Caco-2 (cell line): Measurements from ENCODE around the gene RUNX1. TPM values are rescaled to one million over a fixed set of nuclear protein-coding genes. Genes with fewer than 3 reads are reported as not detected.

ENCODE experiments used
- BruUV-seq: library from RNA; stranded (reverse); fragments of 400-500 nt; replicated peaks from 2 replicates; lab custom pipeline; 2021; lab: Mats Ljungman, UMichigan
- CTCF ChIA-PET: fragments of 300-600 bp; sonication (Branson Sonifier 250); formaldehyde crosslinking; loops from one replicate; lab custom pipeline; 2022; ENCODE audit warnings: antibody characterized with exemption; lab: Charles Lee
- POLR2A ChIA-PET: fragments of 300-600 bp; sonication (Branson Sonifier 250); formaldehyde crosslinking; loops from one replicate; lab custom pipeline; 2022; ENCODE audit warnings: antibody characterized with exemption; lab: Charles Lee
- DNase-seq, 2 experiments: peaks; one replicate each; pipeline versions ENCODE4 v3.0.0 to v3.0.0-alpha.2; 2020 to 2022
- H3K27me3 ChIP-seq: replicated peaks from 2 replicates; pipeline ENCODE4 v1.6.0; 2011; ENCODE audit warnings: low read length; ENCODE audit not compliant: control insufficient read depth, insufficient read depth
- H3K36me3 ChIP-seq: 2 replicates; pipeline ENCODE4 v1.5.1; 2011; ENCODE audit warnings: low read length; ENCODE audit not compliant: control insufficient read depth, insufficient read depth
- H3K4me1 ChIP-seq: fragments of 250-450 bp; sonication (Bioruptor Pico); 2 replicates; pipeline ENCODE4 v1.5.1; 2020; ENCODE audit warnings: mild to moderate bottlenecking
- H3K4me3 ChIP-seq: 2 replicates; pipeline ENCODE4 v1.5.1; 2011; ENCODE audit warnings: low read depth, mild to moderate bottlenecking, control low read depth, low read length
- H3K9me3 ChIP-seq: fragments of 250-450 bp; sonication (Bioruptor Pico); 2 replicates; pipeline ENCODE4 v1.5.1; 2020; ENCODE audit warnings: mild to moderate bottlenecking, moderate library complexity
- H3K27ac Mint-ChIP-seq: one replicate; pipeline ENCODE4 v1.8.0; 2022; ENCODE audit warnings: mixed read lengths; ENCODE audit not compliant: unreplicated experiment
- H3K27me3 Mint-ChIP-seq: one replicate; pipeline ENCODE4 v1.8.0; 2022; ENCODE audit warnings: mixed read lengths; ENCODE audit not compliant: insufficient read depth, unreplicated experiment
- H3K36me3 Mint-ChIP-seq: one replicate; pipeline ENCODE4 v1.8.0; 2022; ENCODE audit warnings: mild to moderate bottlenecking, mixed read lengths; ENCODE audit not compliant: insufficient read depth, unreplicated experiment
- H3K4me1 Mint-ChIP-seq: one replicate; pipeline ENCODE4 v1.8.0; 2022; ENCODE audit warnings: low read depth, mixed read lengths; ENCODE audit not compliant: unreplicated experiment
- H3K4me3 Mint-ChIP-seq: one replicate; pipeline ENCODE4 v1.8.0; 2022; ENCODE audit warnings: mild to moderate bottlenecking, moderate library complexity, mixed read lengths; ENCODE audit not compliant: unreplicated experiment
- H3K9me3 Mint-ChIP-seq: one replicate; pipeline ENCODE4 v1.8.0; 2022; ENCODE audit warnings: mixed read lengths; ENCODE audit not compliant: unreplicated experiment
- CTCF ChIP-seq, 2 experiments: fragments of 200-600 bp in 1 of 2; IDR thresholded peaks; 1 replicate in 1 of 2; 2 replicates in 1 of 2; pipeline versions ENCODE4 v1.5.1 to v1.8.0; 2011 to 2022; ENCODE audit warnings: antibody characterized with exemption in 1 of 2, control low read depth in 1 of 2, inconsistent platforms in 1 of 2, low read depth in 1 of 2, low read length in 1 of 2, mild to moderate bottlenecking in 1 of 2, moderate library complexity in 1 of 2; ENCODE audit not compliant: insufficient read depth in 1 of 2, severe bottlenecking in 1 of 2, unreplicated experiment in 1 of 2
- intact Hi-C: fragments of 100-400 bp; cut with micrococcal nuclease; formaldehyde crosslinking; loops from one replicate; pipeline ENCODE4 v1.10.0; 2022; ENCODE audit not compliant: unreplicated experiment
- total RNA-seq: library from RNA; stranded (reverse); gene quantifications from 2 replicates; pipeline ENCODE4 v1.2.3, GENCODE V29; 2022

RUNX1 gene
- total RNA-seq, 1 experiment from 2014 or later: 11.7 TPM

DNA sequence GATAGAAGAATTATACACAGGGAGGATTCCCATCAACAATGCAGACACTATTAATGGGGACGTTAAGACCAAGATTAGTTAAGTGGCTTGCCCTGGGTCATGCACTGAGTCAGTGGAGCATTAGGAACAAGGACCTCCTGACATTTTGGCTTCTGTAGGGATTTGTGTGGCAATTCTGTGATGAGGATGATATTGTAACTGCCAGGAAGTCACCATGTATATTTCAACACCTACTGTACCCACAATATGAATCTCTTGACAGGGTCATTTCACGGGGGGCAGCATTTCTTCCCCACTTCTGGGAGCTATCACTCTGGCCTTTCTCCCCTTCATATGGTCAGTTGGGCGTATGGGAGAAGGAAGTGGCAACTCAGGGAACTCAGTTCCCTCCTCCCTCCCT lies 134.9 kb downstream of the RUNX1 start:
- H3K36me3 Mint-ChIP-seq: no peaks in the 10 kb centered on the region
- POLR2A ChIA-PET: no interaction called here
- no peak for TF ChIP-seq CTCF (IDR thresholded peaks at IDR 0.05; ENCODE audit: insufficient read depth in 1 of 2, low read depth in 1 of 2, low read length in 1 of 2, severe bottlenecking in 1 of 2, unreplicated experiment in 1 of 2)
- intact Hi-C loops: no loop called here
- Histone ChIP-seq H3K36me3 (no peaks in the 10 kb centered on the region), H3K27me3 (no peaks in the 10 kb centered on the region; the same call in 1 of the 2 replicates), H3K9me3 (no peaks in the 10 kb centered on the region), H3K4me3 (no peak overlapping the region), H3K4me1 (peaks cover 11% of the 10 kb centered on the region)
- no peaks in the 10 kb centered on the region for H3K9me3 Mint-ChIP-seq
- CTCF ChIA-PET: no interaction called here
- H3K27me3 Mint-ChIP-seq: no peaks in the 10 kb centered on the region
- no peak overlapping the region for H3K27ac Mint-ChIP-seq
- peaks cover 19% of the 10 kb centered on the region for H3K4me1 Mint-ChIP-seq
- DNase-seq: no peak
- BruUV-seq: no TSS peak
- H3K4me3 Mint-ChIP-seq: no peak overlapping the region

DNA sequence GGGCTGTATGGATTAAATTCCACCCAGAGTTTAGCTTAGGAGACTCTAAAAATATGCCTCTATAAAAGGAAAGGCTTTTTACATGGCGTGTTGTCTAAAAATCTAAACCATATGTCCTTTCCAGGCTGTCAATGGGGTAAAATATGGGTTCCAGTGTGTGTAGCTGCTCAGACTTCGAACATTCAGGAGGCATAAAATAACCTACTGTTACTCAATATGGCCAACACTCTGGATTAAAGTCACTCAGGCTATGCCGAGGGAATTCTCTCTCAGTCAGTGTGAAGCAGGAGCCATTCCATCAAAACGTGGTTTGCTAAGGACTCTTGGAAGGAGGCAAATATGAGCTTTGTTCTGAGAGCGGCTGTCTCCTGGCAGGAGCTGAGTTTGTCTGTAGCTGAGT lies 135.3 kb downstream of the RUNX1 start:
- no peak overlapping the region for H3K4me3 ChIP-seq
- Mint-ChIP-seq H3K4me3 (no peak overlapping the region), H3K27me3 (no peaks in the 10 kb centered on the region), H3K9me3 (no peaks in the 10 kb centered on the region), H3K36me3 (no peaks in the 10 kb centered on the region), H3K4me1 (peaks cover 23% of the 10 kb centered on the region), H3K27ac (no peak overlapping the region)
- no peak for DNase-seq
- no peaks in the 10 kb centered on the region for H3K9me3 ChIP-seq
- intact Hi-C loops: no loop called here
- TF ChIP-seq CTCF (IDR thresholded peaks at IDR 0.05; ENCODE audit: insufficient read depth in 1 of 2, low read depth in 1 of 2, low read length in 1 of 2, severe bottlenecking in 1 of 2, unreplicated experiment in 1 of 2): no peak
- H3K4me1 ChIP-seq: peaks cover 15% of the 10 kb centered on the region
- no peaks in the 10 kb centered on the region for H3K36me3 ChIP-seq
- BruUV-seq: no TSS peak
- no peaks in the 10 kb centered on the region; the same call in 1 of the 2 replicates for H3K27me3 ChIP-seq
- ChIA-PET POLR2A (no interaction called here), CTCF (no interaction called here)

- Mint-ChIP-seq H3K9me3 (no peaks in the 10 kb centered on the region), H3K4me1 (peaks cover 39% of the 10 kb centered on the region), H3K27ac (no peak overlapping the region), H3K27me3 (no peaks in the 10 kb centered on the region), H3K4me3 (no peak overlapping the region), H3K36me3 (peaks cover 7% of the 10 kb centered on the region)
- Histone ChIP-seq H3K4me3 (no peak overlapping the region), H3K36me3 (no peaks in the 10 kb centered on the region), H3K27me3 (no peaks in the 10 kb centered on the region; the same call in 1 of the 2 replicates), H3K4me1 (peaks cover 27% of the 10 kb centered on the region), H3K9me3 (no peaks in the 10 kb centered on the region)
- BruUV-seq: no TSS peak
- intact Hi-C loops: no loop called here
- POLR2A ChIA-PET: no interaction called here
- no peak for TF ChIP-seq CTCF (IDR thresholded peaks at IDR 0.05; ENCODE audit: insufficient read depth in 1 of 2, low read depth in 1 of 2, low read length in 1 of 2, severe bottlenecking in 1 of 2, unreplicated experiment in 1 of 2)
- no peak for DNase-seq
- CTCF ChIA-PET: no interaction called here
Measured at GRCh38 chr21:34912022-34912945, 136.8 kb downstream of the RUNX1 start.
